ENCODE data around the gene CRYZ. TPM values are rescaled to one million over a fixed set of nuclear protein-coding genes. Genes with fewer than 3 reads are reported as not detected.

The CRYZ gene
- total and polyA plus RNA-seq, 2 donors (not counting 3 experiments of a cell fraction or from before 2014, with no cell fraction given), result 24.5 to 32.7 TPM

DNA sequence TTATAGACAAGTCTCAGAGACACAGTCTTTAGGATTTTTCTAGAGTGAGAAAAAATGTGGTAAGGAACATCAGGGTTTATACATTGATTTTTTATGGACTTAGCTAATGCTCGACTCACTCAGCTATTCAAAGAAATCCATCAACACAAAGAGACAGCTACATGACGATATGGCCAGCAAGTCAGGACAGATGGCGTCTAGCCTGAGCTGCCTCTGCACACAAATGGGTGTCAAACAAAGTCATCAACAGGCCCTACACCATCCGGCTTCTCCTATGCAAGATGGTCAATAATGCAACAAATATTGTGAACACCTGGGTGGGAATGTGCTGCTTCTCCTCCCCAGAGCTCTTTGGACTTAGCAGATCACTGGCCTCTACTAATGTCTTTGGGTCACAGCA lies 45.9 kb downstream of the CRYZ start:
- Histone ChIP-seq H3K36me3 (ENCODE audit: control insufficient read depth in 2 of 2, extremely low read depth in 1 of 2, insufficient read depth in 2 of 2, low read length in 2 of 2) (no peaks in the 10 kb centered on the region), H3K27me3 (ENCODE audit: control insufficient read depth in 2 of 2, insufficient read depth in 2 of 2, low read length in 2 of 2) (peaks cover 2 to 5% of the 10 kb centered on the region in 2 experiments), H3K9me3 (replicated peaks; ENCODE audit: control insufficient read depth, insufficient read depth, low read length) (no peaks in the 10 kb centered on the region), H3K79me2 (ENCODE audit: control insufficient read depth, insufficient read depth, low read length) (no peaks in the 10 kb centered on the region), H3K4me1 (ENCODE audit: control insufficient read depth, extremely low read depth, insufficient read depth, low read length) (no peaks in the 10 kb centered on the region), H3K9me1 (replicated peaks; ENCODE audit: control insufficient read depth, extremely low read depth, insufficient read depth, low read length) (no peaks in the 10 kb centered on the region), H3K4me3 (replicated peaks in 1 of 3; ENCODE audit: insufficient read depth in 1 of 3, low read depth in 1 of 3, low read length in 3 of 3) (no peak overlapping the region), H3K27ac (ENCODE audit: insufficient read depth, low read depth, low read length) (no peak overlapping the region), H4K20me1 (replicated peaks; ENCODE audit: control insufficient read depth, extremely low read depth, insufficient read depth, low read length) (no peaks in the 10 kb centered on the region), H3K9ac (replicated peaks; ENCODE audit: extremely low read depth, insufficient read depth, low read length) (no peak overlapping the region), H3K4me2 (ENCODE audit: insufficient read depth, low read length) (no peak overlapping the region), H2AFZ (ENCODE audit: low read depth, low read length) (no peak overlapping the region)
- ChIA-PET CTCF (interaction anchor here (1.0 kb wide), 1 partner anchor 80 kb away, joined by 3 read pairs; no protein-coding TSS in a partner anchor), POLR2A (no interaction called here)
- no TSS peak for BruUV-seq (replicated peaks)
- intact Hi-C loops (cut with micrococcal nuclease) (loop anchor here (10.0 kb wide), 1 partner anchor 1012 kb away; no protein-coding TSS in a partner anchor), dilution Hi-C loops (cut with MboI; ENCODE audit: extremely low pct_ligation_motif_present, low sequenced_read_pairs) (no loop called here)
- FAIRE-seq, result no peak
- no peak for DNase-seq (ENCODE audit: low read depth, low spot score)
- TF ChIP-seq, protein P1, sequence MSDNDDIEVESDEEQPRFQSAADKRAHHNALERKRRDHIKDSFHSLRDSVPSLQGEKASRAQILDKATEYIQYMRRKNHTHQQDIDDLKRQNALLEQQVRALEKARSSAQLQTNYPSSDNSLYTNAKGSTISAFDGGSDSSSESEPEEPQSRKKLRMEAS (IDR thresholded peaks at IDR 0.05; ENCODE audit: insufficient read depth, insufficient read length), result no peak
- TF ChIP-seq JUN (IDR thresholded peaks at IDR 0.05; ENCODE audit: borderline replicate concordance, insufficient read depth, insufficient read length, low read depth) (no peak), POLR2AphosphoS5 (IDR thresholded peaks at IDR 0.05; ENCODE audit: insufficient read depth, low read depth, low read length) (no peak), GATA2 (IDR thresholded peaks at IDR 0.05; ENCODE audit: insufficient read depth, insufficient read length, low read depth, low read length) (no peak), FOS (IDR thresholded peaks at IDR 0.05; ENCODE audit: borderline replicate concordance, insufficient read depth, low read length) (no peak), EZH2 (IDR thresholded peaks at IDR 0.05; ENCODE audit: borderline replicate concordance, low read depth, low read length, severe bottlenecking) (no peak)

DNA sequence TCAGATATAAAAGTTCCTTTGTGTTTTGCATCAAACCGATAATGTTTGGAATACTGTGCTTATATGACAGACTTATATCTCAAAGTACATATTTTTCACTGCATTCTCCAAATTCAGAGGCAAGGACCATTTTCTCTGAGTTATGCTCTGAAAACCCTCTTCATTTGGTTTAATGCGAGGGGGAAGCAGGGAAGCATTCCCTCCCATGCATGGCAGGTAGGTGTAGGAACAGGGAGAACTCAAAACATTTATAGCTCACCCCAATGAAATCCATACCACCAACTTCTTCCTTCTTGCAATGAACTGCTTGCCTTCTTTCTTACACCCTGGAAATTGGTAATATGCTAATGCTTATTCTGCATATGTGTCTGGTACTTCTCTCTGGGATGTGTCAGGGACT lies 48.5 kb downstream of the CRYZ start:
- TF ChIP-seq, protein P2, sequence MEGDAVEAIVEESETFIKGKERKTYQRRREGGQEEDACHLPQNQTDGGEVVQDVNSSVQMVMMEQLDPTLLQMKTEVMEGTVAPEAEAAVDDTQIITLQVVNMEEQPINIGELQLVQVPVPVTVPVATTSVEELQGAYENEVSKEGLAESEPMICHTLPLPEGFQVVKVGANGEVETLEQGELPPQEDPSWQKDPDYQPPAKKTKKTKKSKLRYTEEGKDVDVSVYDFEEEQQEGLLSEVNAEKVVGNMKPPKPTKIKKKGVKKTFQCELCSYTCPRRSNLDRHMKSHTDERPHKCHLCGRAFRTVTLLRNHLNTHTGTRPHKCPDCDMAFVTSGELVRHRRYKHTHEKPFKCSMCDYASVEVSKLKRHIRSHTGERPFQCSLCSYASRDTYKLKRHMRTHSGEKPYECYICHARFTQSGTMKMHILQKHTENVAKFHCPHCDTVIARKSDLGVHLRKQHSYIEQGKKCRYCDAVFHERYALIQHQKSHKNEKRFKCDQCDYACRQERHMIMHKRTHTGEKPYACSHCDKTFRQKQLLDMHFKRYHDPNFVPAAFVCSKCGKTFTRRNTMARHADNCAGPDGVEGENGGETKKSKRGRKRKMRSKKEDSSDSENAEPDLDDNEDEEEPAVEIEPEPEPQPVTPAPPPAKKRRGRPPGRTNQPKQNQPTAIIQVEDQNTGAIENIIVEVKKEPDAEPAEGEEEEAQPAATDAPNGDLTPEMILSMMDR (IDR thresholded peaks at IDR 0.05; ENCODE audit: extremely low read depth in 1 of 2, insufficient read depth in 1 of 2, low read depth in 1 of 2, low read length in 2 of 2), result no peak
- TF ChIP-seq GATA2 (IDR thresholded peaks at IDR 0.05; ENCODE audit: insufficient read depth, insufficient read length, low read depth, low read length) (no peak), FOS (IDR thresholded peaks at IDR 0.05; ENCODE audit: borderline replicate concordance, insufficient read depth, low read length) (no peak), EZH2 (IDR thresholded peaks at IDR 0.05; ENCODE audit: borderline replicate concordance, low read depth, low read length, severe bottlenecking) (no peak), POLR2AphosphoS5 (IDR thresholded peaks at IDR 0.05; ENCODE audit: insufficient read depth, low read depth, low read length) (no peak)
- TF ChIP-seq, protein P1 (IDR thresholded peaks at IDR 0.05; ENCODE audit: insufficient read depth, insufficient read length), result no peak
- no peak overlapping the region for H3K27ac ChIP-seq (ENCODE audit: insufficient read depth, low read depth, low read length)
- CTCF ChIA-PET, result no interaction called here
- H3K4me1 ChIP-seq (ENCODE audit: control insufficient read depth, extremely low read depth, insufficient read depth, low read length), result no peaks in the 10 kb centered on the region
- POLR2A ChIA-PET, result no interaction called here
- no peak overlapping the region for H3K4me3 ChIP-seq (replicated peaks in 1 of 3; ENCODE audit: insufficient read depth in 1 of 3, low read depth in 1 of 3, low read length in 3 of 3)
- DNase-seq (ENCODE audit: low read depth, low spot score), result no peak
- BruUV-seq (replicated peaks), result no TSS peak
- dilution Hi-C loops (cut with MboI; ENCODE audit: extremely low pct_ligation_motif_present, low sequenced_read_pairs) (no loop called here), intact Hi-C loops (cut with micrococcal nuclease) (loop anchor here (10.0 kb wide), 1 partner anchor 1010 kb away; no protein-coding TSS in a partner anchor)
- no peaks in the 10 kb centered on the region for H4K20me1 ChIP-seq (replicated peaks; ENCODE audit: control insufficient read depth, extremely low read depth, insufficient read depth, low read length)
- H3K9ac ChIP-seq (replicated peaks; ENCODE audit: extremely low read depth, insufficient read depth, low read length), result no peak overlapping the region
- H3K4me2 ChIP-seq (ENCODE audit: insufficient read depth, low read length), result no peak overlapping the region
- H3K36me3 ChIP-seq (ENCODE audit: control insufficient read depth in 2 of 2, extremely low read depth in 1 of 2, insufficient read depth in 2 of 2, low read length in 2 of 2), result no peaks in the 10 kb centered on the region
- no peak for FAIRE-seq
- H3K79me2 ChIP-seq (ENCODE audit: control insufficient read depth, insufficient read depth, low read length), result no peaks in the 10 kb centered on the region
- H3K9me3 ChIP-seq (replicated peaks; ENCODE audit: control insufficient read depth, insufficient read depth, low read length), result no peaks in the 10 kb centered on the region
- H2AFZ ChIP-seq (ENCODE audit: low read depth, low read length), result no peak overlapping the region
- H3K27me3 ChIP-seq (ENCODE audit: control insufficient read depth in 2 of 2, insufficient read depth in 2 of 2, low read length in 2 of 2), result peaks cover 2 to 5% of the 10 kb centered on the region in 2 experiments
- H3K9me1 ChIP-seq (replicated peaks; ENCODE audit: control insufficient read depth, extremely low read depth, insufficient read depth, low read length), result no peaks in the 10 kb centered on the region

All from endothelial cell of umbilical vein (primary cell).